HG03039 (cell line): ENCODE measurements around the gene AHSG.
A peak's percentile ranks its signal among the peaks of the same experiment; 100 is the strongest.

Source experiments
- ATAC-seq: cut with Tn5 transposase; IDR thresholded peaks from one replicate; pipeline ENCODE4 v1.9.1; 2021; ENCODE audit warnings: mild to moderate bottlenecking, moderate library complexity; ENCODE audit not compliant: unreplicated experiment

AHSG gene

DNA sequence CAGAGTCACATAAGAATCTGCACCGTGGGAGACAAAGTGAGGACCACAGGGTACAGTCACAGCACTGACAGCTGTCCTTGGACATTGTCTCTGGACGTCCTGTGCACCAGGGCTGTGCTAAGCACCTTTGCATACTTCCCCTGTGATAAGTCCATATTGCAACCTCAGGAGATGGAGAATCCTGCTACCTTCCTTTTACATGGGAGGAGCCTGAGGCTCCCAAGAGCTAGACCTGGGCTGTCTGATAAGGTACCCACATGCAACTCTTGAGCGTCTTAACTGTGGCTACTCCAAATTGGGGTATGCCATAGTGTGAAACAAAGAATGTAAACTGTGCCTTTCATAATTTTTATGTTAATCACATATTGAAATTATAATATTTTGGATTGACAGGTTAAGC is 24.8 kb downstream of the AHSG start:
- ATAC-seq, result no peak

DNA sequence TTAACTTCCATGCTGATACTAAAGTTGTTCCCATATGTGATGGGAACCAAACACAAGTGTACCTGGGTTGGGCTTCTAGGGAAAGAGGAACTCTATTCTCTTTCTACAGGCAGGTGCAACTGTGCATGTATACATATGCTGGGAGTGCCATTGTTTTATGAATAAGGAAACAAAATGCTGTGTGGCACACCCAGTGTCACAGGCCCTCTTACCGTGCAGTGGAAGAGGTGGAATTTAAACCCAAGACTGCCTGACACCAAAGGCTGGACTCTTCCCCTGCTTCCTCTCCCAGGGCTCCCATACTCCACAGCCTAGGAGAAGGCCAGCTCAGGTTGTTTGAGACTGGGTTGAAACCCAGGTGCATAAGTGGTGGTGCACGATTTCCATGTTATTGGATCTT is 25.4 kb downstream of the AHSG start:
- no peak for ATAC-seq

DNA sequence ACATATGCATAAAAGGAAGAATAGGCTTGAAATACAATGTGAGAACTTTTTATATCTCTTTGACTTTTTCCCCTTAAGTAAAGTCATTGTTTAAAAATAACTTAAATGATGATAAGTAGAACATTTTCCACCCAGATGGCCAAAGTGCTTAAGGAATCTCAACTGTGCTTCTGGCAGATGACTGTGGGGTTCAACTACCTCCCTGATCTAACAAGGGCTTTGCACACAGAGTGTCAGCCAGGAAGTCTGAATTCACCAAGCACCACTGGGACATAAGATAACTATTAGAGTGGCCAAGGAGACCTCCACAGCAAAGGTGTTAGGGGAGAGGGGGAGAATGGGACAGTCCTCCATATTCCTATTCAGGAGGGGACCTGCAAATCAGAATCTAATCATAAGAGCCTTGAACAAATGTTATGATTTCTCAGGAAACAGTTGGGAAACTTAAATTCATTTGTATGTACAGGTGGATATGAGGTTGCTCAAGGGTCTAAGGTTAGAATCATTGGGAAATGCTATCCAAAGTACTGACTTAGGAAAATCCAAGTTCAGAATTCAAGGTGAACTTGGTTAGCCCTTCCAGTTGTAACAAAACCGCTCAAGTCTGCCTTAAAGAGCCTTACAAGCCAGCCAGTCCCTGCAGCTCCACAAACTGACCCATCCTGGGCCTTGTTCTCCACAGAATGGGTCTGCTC is 27.1 kb downstream of the AHSG start, which contains the start of gene FETUB:
Gene FETUB, plus strand, starts transcription at position 622 of the 695 bp plus-strand sequence. Its CDS starts 62 bp downstream, at position 684.
- ATAC-seq, result no peak

DNA sequence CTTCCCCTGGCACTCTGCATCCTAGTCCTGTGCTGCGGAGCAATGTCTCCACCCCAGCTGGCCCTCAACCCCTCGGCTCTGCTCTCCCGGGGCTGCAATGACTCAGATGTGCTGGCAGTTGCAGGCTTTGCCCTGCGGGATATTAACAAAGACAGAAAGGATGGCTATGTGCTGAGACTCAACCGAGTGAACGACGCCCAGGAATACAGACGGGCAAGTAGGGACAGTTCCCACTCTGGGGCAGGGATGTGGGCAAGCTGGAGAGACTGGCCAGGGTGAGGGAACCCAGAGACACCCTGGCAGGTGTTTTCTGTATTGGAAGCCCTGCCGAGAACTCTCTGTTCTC is 27.6 kb downstream of the AHSG start:
- no peak for ATAC-seq

DNA sequence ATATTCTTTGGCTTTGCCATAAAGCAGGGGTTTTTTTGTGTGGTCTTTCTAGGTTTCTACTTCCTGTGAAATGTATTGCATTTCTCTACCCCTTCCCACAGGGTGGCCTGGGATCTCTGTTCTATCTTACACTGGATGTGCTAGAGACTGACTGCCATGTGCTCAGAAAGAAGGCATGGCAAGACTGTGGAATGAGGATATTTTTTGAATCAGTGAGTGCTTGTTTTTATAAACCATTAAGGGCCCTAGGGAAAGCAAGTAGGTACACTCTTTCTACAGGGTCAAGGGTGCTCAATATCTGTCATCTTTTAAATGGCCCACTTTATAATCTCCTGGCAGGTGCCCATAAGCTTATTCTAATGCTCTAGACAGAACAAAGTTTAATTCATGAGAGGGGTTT is 28.1 kb downstream of the AHSG start:
- no peak for ATAC-seq

DNA sequence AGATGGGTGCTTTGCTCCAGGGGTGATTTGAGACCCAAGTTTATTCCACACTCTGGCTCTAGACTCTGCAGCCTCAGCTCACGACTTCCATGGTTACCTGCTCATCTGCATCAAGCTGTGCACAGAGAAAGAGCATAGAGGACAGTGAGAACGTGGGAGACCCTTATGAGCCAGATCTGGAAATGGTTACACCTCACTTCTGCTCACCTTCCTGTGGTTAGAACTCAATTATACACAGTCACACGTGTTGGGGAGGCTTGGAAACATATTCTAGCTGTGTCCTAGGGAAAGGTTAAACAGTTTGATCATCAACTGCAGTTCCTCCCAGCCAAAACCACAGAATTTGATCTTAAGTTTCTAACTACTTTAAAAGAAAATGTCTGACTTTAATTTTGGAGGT is 29.2 kb downstream of the AHSG start:
- no peak for ATAC-seq

DNA sequence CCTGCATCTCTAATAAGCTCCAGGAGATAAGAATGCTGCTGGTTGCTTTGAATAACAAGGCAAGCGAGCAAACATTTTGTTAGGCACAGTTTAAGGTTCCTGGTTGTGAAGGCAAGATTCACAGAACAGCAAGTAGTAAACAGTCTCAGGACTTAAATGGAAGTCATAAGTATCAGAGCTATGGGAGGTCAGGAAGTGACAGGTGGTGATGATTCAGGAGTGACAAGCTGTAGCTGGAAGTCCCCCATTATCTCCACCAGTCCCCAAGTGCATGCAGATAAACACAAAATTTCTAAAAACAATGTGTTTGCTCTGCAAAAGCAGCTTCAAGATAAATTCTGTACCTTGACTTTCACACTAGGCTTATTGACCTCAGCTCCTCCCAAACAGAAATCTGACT is 30.6 kb downstream of the AHSG start:
- no peak for ATAC-seq

DNA sequence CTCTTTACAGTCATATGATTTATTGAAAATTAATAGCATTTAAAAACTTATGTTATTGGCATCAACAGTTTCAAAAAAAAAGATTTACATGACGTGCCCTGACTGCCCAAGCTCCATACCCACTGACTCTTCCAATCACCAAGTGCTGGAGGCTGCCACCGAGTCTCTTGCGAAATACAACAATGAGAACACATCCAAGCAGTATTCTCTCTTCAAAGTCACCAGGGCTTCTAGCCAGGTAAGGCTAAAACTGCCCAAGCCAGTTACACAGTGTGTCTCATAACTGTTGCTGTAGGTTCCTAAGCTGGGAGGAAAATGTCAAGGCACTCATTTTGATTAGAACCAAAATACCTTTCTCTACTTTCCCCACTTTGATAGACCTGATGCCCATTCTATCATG is 31.8 kb downstream of the AHSG start:
- ATAC-seq, result no peak

DNA sequence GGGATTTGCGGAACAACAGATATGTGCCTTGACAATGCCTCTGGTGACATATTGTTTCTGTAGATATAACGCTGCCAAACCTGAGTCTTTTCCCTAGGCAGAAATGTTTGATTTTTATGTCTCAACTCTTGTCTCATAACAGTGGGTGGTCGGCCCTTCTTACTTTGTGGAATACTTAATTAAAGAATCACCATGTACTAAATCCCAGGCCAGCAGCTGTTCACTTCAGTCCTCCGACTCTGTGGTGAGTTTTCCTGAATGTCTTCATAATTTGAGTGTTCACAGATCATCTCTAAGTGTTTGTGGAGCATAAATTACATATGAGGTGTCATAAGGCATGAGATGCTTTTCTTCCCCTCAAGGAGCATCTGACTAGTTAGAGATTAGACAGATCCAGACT is 33.2 kb downstream of the AHSG start:
- no peak for ATAC-seq

DNA sequence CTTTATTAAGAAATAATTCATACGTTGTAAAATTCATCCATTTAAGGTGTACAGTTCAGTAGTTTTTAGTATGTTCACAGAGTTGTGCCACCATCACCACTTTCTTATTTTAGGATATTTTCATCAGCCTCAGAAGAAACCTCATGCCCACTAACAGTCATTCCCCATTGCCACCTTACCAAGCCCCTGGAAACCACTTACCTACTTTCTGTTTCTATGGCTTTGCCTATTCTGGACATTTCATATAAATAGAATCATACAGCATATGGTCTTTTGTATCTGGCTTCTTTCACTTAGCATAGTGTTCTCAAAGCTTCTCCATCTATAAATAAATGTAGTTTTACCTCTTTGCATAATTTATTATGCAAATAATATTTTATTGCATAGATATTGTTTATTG is 34.0 kb downstream of the AHSG start:
- ATAC-seq, result no peak

DNA sequence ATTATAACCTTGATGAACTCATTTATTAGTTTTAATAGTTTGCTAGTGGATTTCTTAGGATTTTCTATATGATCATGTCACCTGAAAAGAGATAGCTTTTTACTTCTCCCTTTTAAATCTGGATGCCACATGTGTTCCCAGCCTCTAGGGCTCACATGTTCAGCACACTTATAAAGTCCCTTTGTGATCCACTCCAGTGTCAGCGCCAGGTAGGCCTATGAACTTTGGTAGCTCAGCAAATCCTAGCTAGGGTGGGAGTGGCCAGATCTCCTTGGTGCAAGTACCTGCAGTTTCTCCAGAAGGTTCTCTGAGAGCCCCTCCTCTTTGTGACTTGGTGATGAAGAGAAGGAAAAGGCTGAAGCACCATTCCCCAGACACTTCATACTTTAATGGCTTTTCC is 36.0 kb downstream of the AHSG start:
- no peak for ATAC-seq

DNA sequence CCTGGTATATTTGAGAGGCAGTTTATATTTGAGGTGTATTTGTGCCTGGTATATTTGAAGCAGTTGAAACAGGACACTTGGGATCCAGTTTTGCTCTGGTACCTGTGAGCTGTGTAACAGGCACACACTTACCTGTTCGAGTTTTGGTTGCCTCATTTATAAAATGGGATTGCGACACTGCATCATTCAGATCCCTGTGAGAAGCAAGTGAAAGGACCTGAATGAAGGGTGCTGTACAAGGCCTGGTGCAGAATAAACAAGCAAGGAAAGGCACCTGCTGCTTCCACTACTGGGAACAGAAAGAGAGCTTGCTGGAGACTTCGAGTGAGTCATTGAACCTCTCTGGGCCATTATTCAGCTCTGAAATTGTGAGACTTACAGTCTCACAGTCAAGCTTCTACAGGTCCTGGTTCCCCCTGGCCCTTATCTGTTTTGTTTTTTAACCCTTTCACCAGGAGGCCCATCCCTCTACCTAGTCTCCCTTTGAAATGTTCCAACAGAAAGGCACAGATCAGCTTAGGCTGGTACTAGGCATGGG is 38.9 kb downstream of the AHSG start:
- ATAC-seq, result no peak

DNA sequence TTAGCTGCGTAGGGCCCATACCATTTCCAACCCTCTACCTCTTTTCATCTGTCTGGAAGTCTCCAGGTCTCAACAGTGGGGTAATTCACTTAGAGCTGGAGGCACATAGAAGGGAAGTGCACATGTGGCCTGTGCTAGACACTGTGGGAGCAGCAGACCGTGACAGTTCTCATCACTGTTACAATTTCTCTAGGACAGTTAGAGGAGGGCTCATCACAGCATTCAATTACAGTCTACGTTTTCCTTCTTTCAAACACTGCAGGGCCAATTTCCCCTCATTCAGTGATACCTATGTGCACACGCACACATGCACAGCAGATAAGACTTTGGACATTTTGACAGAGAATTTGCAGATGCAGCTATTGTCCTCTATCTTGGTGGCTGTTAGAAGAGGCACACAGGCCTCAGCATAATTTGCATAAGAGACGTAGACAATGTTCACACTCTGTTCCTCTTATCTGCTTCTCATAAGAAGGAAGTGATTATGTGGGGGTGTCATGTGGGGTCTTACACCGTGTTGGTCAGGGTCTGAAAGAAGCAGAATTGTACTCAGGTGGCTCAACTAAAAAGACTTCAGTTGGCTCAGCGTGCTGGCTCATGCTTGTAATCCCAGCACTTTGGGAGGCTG is 40.3 kb downstream of the AHSG start:
- peak; percentile 84 for ATAC-seq

DNA sequence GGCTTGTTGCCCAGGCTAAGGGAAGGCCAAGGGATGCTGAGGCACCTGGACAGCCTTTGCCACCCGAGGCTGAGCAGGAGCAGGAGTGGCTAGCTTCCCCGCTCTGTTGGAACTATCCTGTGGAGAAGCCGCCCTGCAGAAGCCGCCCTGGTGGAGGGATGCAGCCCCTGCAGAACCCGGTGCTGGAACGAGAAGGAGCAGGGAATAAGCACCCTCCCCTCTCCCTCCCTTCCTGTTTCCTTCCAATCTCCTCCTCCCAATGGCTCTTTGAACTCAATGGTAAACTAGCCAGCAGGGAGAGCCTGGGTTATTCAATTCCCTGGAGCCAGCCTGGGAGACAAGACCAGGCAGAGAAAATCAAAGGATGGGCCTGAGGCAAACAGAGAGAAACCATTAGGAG is 41.1 kb downstream of the AHSG start:
- ATAC-seq, result no peak

DNA sequence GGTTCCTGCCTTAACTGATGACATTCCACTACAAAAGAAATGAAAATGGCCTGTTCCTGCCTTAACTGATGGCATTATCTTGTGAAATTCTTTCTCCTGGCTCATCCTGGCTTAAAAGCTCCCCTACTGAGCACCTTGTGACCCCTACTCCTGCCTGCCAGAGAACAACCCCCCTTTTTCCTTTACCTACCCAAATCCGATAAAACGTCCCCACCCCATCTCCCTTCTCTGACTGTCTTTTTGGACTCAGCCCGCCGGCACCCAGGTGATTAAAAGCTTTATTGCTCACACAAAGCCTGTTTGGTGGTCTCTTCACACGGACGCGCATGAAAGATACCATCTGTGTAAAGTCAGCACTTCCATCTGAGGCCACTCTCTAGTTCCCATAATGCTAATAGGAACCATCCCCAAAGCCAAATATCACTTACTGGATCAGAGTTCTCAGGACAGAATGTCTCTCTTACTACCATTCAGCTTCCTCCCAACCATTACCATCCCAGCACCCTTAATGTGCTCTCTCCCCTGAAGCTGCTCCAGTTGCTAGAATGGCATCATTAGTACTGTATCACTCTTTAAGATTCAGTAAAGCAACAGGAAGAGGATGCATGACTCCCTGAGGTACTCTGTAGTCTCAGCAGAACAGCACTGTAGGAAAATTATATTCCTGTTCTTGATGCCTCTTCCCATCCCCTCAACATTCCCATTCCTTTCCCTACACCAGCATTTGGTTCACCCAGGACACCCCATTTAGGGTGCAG is 50.7 kb downstream of the AHSG start:
- ATAC-seq, result no peak

DNA sequence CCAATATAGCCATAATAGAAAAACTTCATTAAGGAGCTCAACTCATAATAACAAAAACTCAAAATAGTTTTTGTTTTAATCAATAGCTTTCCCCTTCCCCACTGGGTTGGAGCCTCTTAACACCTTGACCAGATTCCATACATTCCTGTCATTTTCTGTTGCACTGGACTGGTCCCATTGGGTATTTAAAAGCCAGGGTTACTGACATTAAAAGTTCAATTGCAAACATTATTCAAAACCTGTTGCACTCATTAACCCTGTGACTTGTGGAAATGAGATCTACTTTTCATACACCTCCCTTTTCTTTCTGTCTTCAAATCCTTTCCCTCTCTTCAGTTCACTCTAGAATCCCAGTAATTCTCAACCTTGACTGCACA is 51.2 kb downstream of the AHSG start:
- no peak for ATAC-seq

DNA sequence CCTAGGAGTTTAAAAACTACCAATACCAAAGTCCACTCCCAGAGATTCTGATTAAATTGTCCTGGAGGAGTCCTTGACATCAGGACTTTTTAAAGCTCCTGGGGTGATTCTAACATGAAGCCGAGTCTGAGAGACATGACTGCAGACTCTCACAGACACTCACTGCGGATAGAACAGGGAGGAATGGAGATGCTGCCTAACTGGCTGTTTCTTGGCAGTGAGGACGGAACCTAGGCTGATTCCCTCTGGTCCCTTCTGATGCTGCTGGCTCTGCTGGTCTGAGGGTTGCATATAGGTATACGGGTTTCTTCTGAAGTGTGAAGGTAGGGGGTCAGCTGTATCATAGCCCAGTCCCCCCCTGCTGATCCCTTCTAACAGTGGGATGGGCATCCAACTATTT is 51.6 kb downstream of the AHSG start:
- ATAC-seq, result no peak

DNA sequence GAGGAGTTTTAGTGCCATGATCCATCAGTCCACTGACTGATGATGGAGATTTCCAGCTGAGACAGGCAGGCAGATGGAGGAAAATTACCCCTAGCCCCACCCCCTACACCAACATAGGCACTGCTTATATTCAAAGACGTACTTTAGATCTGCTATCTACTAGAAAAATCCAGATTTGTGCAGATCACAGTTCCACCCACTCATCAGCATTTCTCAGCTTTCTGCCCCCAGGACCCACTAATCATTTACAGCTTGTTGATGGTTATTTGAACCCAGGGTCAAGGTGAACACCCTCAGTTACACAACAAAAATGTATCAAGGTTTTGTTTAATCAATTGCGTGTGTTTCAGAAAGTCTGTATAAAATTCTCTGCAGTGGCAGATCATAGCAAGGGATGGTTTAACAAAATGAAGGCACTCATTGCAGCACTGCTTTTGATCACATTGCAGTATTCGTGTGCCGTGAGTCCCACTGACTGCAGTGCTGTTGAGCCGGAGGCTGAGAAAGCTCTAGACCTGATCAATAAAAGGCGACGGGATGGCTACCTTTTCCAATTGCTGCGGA is 52.8 kb downstream of the AHSG start, which contains the start of gene HRG:
Gene HRG, plus strand, starts transcription at position 390 of the 564 bp plus-strand sequence. Its CDS starts 18 bp downstream, at position 408.
- ATAC-seq, result no peak

DNA sequence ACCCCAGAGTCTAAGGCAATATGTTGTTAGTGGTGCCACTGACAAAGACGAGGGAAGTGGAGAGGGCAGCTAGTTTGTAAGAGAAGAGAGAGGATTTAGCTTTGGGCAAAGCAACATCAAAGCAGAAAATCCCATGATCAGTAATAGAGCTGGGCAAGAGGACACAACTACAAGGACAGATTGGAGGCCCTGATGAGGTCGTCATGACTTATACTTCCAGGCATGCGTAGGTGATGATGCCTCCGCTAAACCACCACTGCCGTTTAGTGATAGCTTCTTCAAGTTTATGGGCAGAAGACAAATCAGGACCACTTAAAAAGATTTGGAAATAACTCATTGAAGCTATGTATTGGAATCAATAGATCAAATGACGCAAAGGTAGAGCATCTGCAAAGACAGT is 55.6 kb downstream of the AHSG start:
- ATAC-seq, result no peak

DNA sequence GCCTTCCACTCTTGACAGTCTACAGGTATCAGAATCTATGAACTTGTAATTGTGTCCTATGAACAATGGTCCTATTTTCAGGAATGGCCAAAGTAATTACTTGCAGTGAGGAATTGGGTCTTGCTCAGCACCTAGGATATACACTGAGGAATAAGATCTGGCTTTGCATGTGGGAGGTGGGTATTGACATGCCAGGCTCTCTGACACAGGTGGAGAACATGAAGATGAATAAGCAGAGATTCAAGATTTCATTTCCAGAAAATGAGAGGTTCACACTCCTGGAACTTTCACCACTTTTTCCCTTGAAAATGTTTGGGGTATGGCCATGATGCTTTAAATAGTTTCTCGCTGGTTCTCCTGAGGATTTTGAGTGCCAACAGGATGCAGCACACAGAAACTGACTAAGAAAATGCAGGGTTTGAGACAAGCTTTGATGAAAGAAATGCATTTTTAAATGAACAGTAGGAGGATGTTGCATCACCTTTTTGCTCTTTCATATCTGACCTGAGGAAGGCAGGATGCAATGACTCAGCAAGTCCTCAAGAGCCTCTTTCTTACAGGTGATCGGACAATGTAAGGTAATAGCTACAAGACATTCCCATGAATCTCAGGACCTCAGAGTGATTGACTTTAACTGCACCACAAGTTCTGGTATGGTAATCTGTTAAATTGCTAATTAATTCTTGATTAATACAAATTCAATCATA is 56.7 kb downstream of the AHSG start:
- no peak for ATAC-seq

DNA sequence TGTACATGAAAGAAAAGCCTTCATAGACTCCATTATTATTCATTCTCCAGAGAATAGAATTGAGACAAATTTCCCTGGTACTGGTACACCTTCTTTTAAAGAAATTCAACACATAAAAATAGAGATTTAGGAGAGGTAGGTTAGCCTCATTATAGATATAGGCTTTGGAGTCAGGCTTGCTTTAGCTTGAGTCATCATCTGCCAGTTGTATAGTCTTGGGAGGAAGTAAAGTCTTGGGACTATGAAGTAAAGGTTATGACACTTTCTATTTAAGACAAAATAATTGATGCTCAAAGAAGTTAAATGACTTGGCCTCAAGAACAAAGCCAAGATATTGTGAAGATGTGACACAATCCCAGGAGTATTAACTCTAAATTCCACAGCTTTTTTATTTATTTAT is 57.3 kb downstream of the AHSG start:
- no peak for ATAC-seq
